HCT116 (cell line): ENCODE measurements around the gene PTPRF. TPM values are rescaled to one million over a fixed set of nuclear protein-coding genes. Genes with fewer than 3 reads are reported as not detected.
A peak's percentile ranks its signal among the peaks of the same experiment; 100 is the strongest.

Experiments used
- ATAC-seq: fragments of 200-7000 bp; cut with Tn5 transposase; 2 replicates; pipeline ENCODE4 v1.9.1; 2020; ENCODE audit warnings: mild to moderate bottlenecking, moderate library complexity
- BruUV-seq: library from RNA; stranded (reverse); fragments of 400-500 nt; replicated peaks from 2 replicates; lab custom pipeline; 2021; lab: Mats Ljungman, UMichigan
- CTCF ChIA-PET: fragments of 300-600 bp; sonication (Branson Sonifier 250); formaldehyde crosslinking; loops from one replicate; lab custom pipeline; 2021; ENCODE audit warnings: antibody characterized with exemption; lab: Charles Lee
- POLR2A ChIA-PET: fragments of 300-600, 350-600 bp; sonication (Branson Sonifier 250); formaldehyde crosslinking; loops from one replicate; lab custom pipeline; 2021; ENCODE audit warnings: antibody characterized with exemption; lab: Charles Lee
- RAD21 ChIA-PET, 2 experiments: fragments of 300-600 bp; sonication (Branson Sonifier 250); formaldehyde crosslinking; loops; one replicate each; lab custom pipeline; 2023; ENCODE audit warnings: low total read pairs in 2 of 2; ENCODE audit not compliant: uncharacterized antibody in 2 of 2, unreplicated experiment in 2 of 2, low non-redundant PET in 1 of 2; lab: Charles Lee
- DNase-seq: peaks from one replicate; pipeline ENCODE4 v3.0.0-alpha.2; 2010; ENCODE audit warnings: low read depth, low spot score
- H2AFZ ChIP-seq: fragments of 200-600 bp; shearing (Covaris generic), sonication (generic); 2 replicates; pipeline ENCODE4 v1.6.1; 2017; ENCODE audit warnings: low read depth, mixed run types, mixed read lengths, antibody characterized with exemption, low read length; ENCODE audit not compliant: poor library complexity, severe bottlenecking
- H3K27ac ChIP-seq: 2 replicates; pipeline ENCODE4 v1.5.1; 2012; ENCODE audit warnings: low read depth, low read length
- H3K27me3 ChIP-seq: fragments of 200-600 bp; sonication (generic); 2 replicates; pipeline ENCODE4 v1.6.1; 2016; ENCODE audit warnings: mixed run types, low read length, mixed read lengths; ENCODE audit not compliant: insufficient read depth
- H3K36me3 ChIP-seq, 2 experiments: fragments of 200-500 bp in 1 of 2; fragments of 200-600 bp in 1 of 2; sonication (Bioruptor generic) in 1 of 2; sonication (generic) in 1 of 2; 2 replicates each; pipeline versions ENCODE4 v1.5.1 to v1.6.1; 2014 to 2016; ENCODE audit warnings: low read length in 2 of 2, inconsistent platforms in 1 of 2, mixed read lengths in 1 of 2, mixed run types in 1 of 2; ENCODE audit not compliant: insufficient read depth in 2 of 2, control insufficient read depth in 1 of 2
- H3K4me1 ChIP-seq, 2 experiments: fragments of 200-600 bp in 1 of 2; sonication (generic) in 1 of 2; 2 replicates each; pipeline versions ENCODE4 v1.5.1 to v1.6.1; 2012 to 2017; ENCODE audit warnings: low read length in 2 of 2, inconsistent platforms in 1 of 2, mild to moderate bottlenecking in 1 of 2, mixed read lengths in 1 of 2, mixed run types in 1 of 2, moderate library complexity in 1 of 2; ENCODE audit not compliant: insufficient read depth in 2 of 2, control insufficient read depth in 1 of 2
- H3K4me2 ChIP-seq: fragments of 200-600 bp; sonication (generic); 2 replicates; pipeline ENCODE4 v1.6.1; 2017; ENCODE audit warnings: mixed run types, low read length, mixed read lengths
- H3K4me3 ChIP-seq, 2 experiments: fragments of 200-600 bp in 1 of 2; sonication (generic) in 1 of 2; replicated peaks in 1 of 2; 2 replicates each; pipeline ENCODE4 v1.5.1; 2011 to 2016; ENCODE audit warnings: low read length in 2 of 2, control low read depth in 1 of 2, low read depth in 1 of 2, mild to moderate bottlenecking in 1 of 2, mixed read lengths in 1 of 2, mixed run types in 1 of 2
- H3K79me2 ChIP-seq: fragments of 200-600 bp; sonication (generic); 2 replicates; pipeline ENCODE4 v1.6.1; 2017; ENCODE audit warnings: mild to moderate bottlenecking, mixed run types, low read length, moderate library complexity, mixed read lengths; ENCODE audit not compliant: insufficient read depth
- H3K9ac ChIP-seq: fragments of 200-600 bp; sonication (generic); 2 replicates; pipeline ENCODE4 v1.6.1; 2016; ENCODE audit warnings: low read length, mixed read lengths
- H3K9me2 ChIP-seq: fragments of 200-600 bp; sonication (generic), shearing (Covaris generic); 2 replicates; pipeline ENCODE4 v1.6.1; 2017; ENCODE audit warnings: mixed run types, mild to moderate bottlenecking, moderate library complexity; ENCODE audit not compliant: insufficient read depth
- H3K9me3 ChIP-seq, 2 experiments: fragments of 200-500 bp in 1 of 2; fragments of 200-600 bp in 1 of 2; sonication (Bioruptor generic) in 1 of 2; sonication (generic) in 1 of 2; 2 replicates each; pipeline ENCODE4 v1.6.1; 2014 to 2017; ENCODE audit warnings: low read length in 2 of 2, mixed read lengths in 2 of 2, inconsistent platforms in 1 of 2, low read depth in 1 of 2, mild to moderate bottlenecking in 1 of 2, mixed run types in 1 of 2, moderate library complexity in 1 of 2; ENCODE audit not compliant: control insufficient read depth in 1 of 2, insufficient read depth in 1 of 2
- H4K20me1 ChIP-seq: fragments of 200-600 bp; sonication (generic), shearing (Covaris generic); 2 replicates; pipeline ENCODE4 v1.6.1; 2017; ENCODE audit warnings: mixed run types, mild to moderate bottlenecking, moderate library complexity; ENCODE audit not compliant: insufficient read depth
- ATF3 ChIP-seq: IDR thresholded peaks from 2 replicates; pipeline ENCODE4 v1.6.1; 2012
- CEBPB ChIP-seq: IDR thresholded peaks from 2 replicates; pipeline ENCODE4 v1.6.1; 2012; ENCODE audit warnings: low read depth
- EGR1 ChIP-seq: IDR thresholded peaks from 2 replicates; pipeline ENCODE4 v1.6.1; 2012; ENCODE audit warnings: low read depth
- FOSL1 ChIP-seq: IDR thresholded peaks from 2 replicates; pipeline ENCODE4 v1.6.1; 2012; ENCODE audit warnings: low read depth
- POLR2A ChIP-seq: IDR thresholded peaks from 2 replicates; pipeline ENCODE4 v1.7.0; 2011; ENCODE audit warnings: borderline replicate concordance; ENCODE audit not compliant: insufficient read depth, insufficient read length; ENCODE audit errors: extremely low read depth
- POLR2AphosphoS5 ChIP-seq: IDR thresholded peaks from 2 replicates; pipeline ENCODE4 v1.6.1; 2011; ENCODE audit warnings: mild to moderate bottlenecking, low read depth, low read length, moderate library complexity
- SIN3A ChIP-seq: IDR thresholded peaks from 2 replicates; pipeline ENCODE4 v1.6.1; 2012; ENCODE audit warnings: low read depth
- ZBTB33 ChIP-seq: IDR thresholded peaks from 2 replicates; pipeline ENCODE4 v1.6.1; 2011; ENCODE audit warnings: mild to moderate bottlenecking, low read length, moderate library complexity; ENCODE audit not compliant: insufficient replicate concordance; ENCODE audit errors: extremely low read depth
- ZNF274 ChIP-seq: fragments of 200-500 bp; sonication (Bioruptor generic); IDR thresholded peaks from 2 replicates; pipeline ENCODE4 v1.6.1; 2014; ENCODE audit warnings: mild to moderate bottlenecking, low read depth, low read length, inconsistent platforms
- intact Hi-C: fragments of 100-400 bp; cut with micrococcal nuclease; formaldehyde crosslinking; loops from 2 replicates; pipeline ENCODE4 v1.10.0; 2022
- total RNA-seq: library from RNA; stranded (reverse); gene quantifications from one replicate; pipeline ENCODE4 v1.2.1, GENCODE V29; 2021; ENCODE audit not compliant: unreplicated experiment
- TF ChIP-seq, protein P1 (sequence below): IDR thresholded peaks from 2 replicates; pipeline ENCODE4 v1.6.1; 2012; ENCODE audit warnings: low read depth
- TF ChIP-seq, protein P2 (sequence below): IDR thresholded peaks from 2 replicates; pipeline ENCODE4 v1.6.1; 2012

Gene PTPRF
- total RNA-seq, 1 experiment from 2014 or later = 224 TPM

- ChIA-PET CTCF (no interaction called here), POLR2A (no interaction called here), RAD21 (no interaction called here)
- Histone ChIP-seq H3K27ac (peak overlapping the region; percentile 92), H3K36me3 (peaks cover 11 to 44% of the 10 kb centered on the region in 2 experiments; a peak in 3 of 4 replicates), H3K4me2 (no peak overlapping the region), H3K9ac (0 out of 2 replicates have a peak overlapping the region, but pooled peaks have one; percentile 45), H3K9me3 (no peaks in the 10 kb centered on the region), H3K9me2 (no peaks in the 10 kb centered on the region), H2AFZ (no peak overlapping the region), H3K4me1 (peaks cover 19 to 34% of the 10 kb centered on the region in 2 experiments), H3K27me3 (no peaks in the 10 kb centered on the region), H3K79me2 (peaks cover 35% of the 10 kb centered on the region; the same call in 1 of the 2 replicates), H4K20me1 (no peaks in the 10 kb centered on the region), H3K4me3 (no peak overlapping the region)
- ATAC-seq (no peak), DNase-seq (no peak)
- BruUV-seq = no TSS peak
- intact Hi-C loops = loop anchor here (2.0 kb wide), 1 partner anchor 52 kb away; the partner anchor contains the start of gene PTPRF
- TF ChIP-seq CEBPB (no peak), FOSL1 (no peak), EGR1 (no peak), ZBTB33 (no peak)
Measured at GRCh38 chr1:43583058-43583457, 52.4 kb downstream of the PTPRF start.

GRCh38 chr1:43584204-43584603 is 53.5 kb downstream of the PTPRF start:
- RAD21 ChIA-PET = no interaction called here
- no TSS peak for BruUV-seq
- intact Hi-C loops = no loop called here
- ATAC-seq (no peak), DNase-seq (no peak)
- no peaks in the 10 kb centered on the region for H3K27me3 ChIP-seq
- CTCF ChIA-PET = no interaction called here
- no peak overlapping the region for H3K9ac ChIP-seq
- H2AFZ ChIP-seq = no peak overlapping the region
- no peak overlapping the region for H3K27ac ChIP-seq
- no peaks in the 10 kb centered on the region for H3K9me2 ChIP-seq
- H3K36me3 ChIP-seq = peaks cover 7 to 49% of the 10 kb centered on the region in 2 experiments; a peak in 3 of 4 replicates
- H3K4me3 ChIP-seq = no peak overlapping the region
- H3K4me2 ChIP-seq = no peak overlapping the region
- H3K9me3 ChIP-seq = no peaks in the 10 kb centered on the region
- no peaks in the 10 kb centered on the region for H4K20me1 ChIP-seq
- POLR2A ChIA-PET = no interaction called here
- H3K4me1 ChIP-seq = peaks cover 19 to 34% of the 10 kb centered on the region in 2 experiments
- peaks cover 35% of the 10 kb centered on the region; the same call in 1 of the 2 replicates for H3K79me2 ChIP-seq
- TF ChIP-seq POLR2AphosphoS5 (no peak), POLR2A (no peak), ZNF274 (no peak), SIN3A (no peak), FOSL1 (no peak), ATF3 (no peak), CEBPB (no peak), ZBTB33 (no peak)
- TF ChIP-seq, protein P1, sequence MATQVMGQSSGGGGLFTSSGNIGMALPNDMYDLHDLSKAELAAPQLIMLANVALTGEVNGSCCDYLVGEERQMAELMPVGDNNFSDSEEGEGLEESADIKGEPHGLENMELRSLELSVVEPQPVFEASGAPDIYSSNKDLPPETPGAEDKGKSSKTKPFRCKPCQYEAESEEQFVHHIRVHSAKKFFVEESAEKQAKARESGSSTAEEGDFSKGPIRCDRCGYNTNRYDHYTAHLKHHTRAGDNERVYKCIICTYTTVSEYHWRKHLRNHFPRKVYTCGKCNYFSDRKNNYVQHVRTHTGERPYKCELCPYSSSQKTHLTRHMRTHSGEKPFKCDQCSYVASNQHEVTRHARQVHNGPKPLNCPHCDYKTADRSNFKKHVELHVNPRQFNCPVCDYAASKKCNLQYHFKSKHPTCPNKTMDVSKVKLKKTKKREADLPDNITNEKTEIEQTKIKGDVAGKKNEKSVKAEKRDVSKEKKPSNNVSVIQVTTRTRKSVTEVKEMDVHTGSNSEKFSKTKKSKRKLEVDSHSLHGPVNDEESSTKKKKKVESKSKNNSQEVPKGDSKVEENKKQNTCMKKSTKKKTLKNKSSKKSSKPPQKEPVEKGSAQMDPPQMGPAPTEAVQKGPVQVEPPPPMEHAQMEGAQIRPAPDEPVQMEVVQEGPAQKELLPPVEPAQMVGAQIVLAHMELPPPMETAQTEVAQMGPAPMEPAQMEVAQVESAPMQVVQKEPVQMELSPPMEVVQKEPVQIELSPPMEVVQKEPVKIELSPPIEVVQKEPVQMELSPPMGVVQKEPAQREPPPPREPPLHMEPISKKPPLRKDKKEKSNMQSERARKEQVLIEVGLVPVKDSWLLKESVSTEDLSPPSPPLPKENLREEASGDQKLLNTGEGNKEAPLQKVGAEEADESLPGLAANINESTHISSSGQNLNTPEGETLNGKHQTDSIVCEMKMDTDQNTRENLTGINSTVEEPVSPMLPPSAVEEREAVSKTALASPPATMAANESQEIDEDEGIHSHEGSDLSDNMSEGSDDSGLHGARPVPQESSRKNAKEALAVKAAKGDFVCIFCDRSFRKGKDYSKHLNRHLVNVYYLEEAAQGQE = no peak
- TF ChIP-seq, protein P2, sequence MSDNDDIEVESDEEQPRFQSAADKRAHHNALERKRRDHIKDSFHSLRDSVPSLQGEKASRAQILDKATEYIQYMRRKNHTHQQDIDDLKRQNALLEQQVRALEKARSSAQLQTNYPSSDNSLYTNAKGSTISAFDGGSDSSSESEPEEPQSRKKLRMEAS = no peak
